ENCODE results near the gene CEACAM19.
"Not testable (repeated sequence)": the region's sequence is repeated elsewhere in the genome, so short reads cannot be mapped to it uniquely, and the experiment has no call there.

Gene CEACAM19

DNA sequence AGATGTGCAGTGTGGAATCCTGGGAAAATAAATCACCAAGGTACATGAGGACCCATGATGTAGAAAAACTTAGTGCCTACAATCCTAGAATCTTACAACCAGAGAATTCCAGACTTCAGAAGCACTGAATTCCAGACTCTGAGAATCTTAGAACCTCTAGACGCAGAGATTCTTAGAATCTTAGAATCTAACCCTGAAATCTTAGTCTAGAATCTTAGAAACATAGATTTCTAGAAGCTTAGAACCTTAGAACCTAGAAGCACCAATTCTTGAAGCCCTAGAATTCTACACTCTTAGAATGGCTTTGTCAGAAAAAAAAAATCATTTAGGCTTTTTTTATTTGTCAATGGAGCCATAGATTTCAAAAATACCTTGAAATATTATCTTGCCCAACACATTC lies 33.7 kb downstream of the CEACAM19 start:
- no peak for DNase-seq (ENCODE audit: extremely low spot score)
- POLR2A ChIA-PET, result no interaction called here
- CTCF ChIA-PET, result interaction anchor here (0.9 to 2.4 kb wide), 2 partner anchors 15 to 18 kb away, joined by 3 to 11 read pairs; no protein-coding TSS in a partner anchor
- TF ChIP-seq, protein P1, sequence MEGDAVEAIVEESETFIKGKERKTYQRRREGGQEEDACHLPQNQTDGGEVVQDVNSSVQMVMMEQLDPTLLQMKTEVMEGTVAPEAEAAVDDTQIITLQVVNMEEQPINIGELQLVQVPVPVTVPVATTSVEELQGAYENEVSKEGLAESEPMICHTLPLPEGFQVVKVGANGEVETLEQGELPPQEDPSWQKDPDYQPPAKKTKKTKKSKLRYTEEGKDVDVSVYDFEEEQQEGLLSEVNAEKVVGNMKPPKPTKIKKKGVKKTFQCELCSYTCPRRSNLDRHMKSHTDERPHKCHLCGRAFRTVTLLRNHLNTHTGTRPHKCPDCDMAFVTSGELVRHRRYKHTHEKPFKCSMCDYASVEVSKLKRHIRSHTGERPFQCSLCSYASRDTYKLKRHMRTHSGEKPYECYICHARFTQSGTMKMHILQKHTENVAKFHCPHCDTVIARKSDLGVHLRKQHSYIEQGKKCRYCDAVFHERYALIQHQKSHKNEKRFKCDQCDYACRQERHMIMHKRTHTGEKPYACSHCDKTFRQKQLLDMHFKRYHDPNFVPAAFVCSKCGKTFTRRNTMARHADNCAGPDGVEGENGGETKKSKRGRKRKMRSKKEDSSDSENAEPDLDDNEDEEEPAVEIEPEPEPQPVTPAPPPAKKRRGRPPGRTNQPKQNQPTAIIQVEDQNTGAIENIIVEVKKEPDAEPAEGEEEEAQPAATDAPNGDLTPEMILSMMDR (IDR thresholded peaks at IDR 0.05; ENCODE audit: control extremely low read depth, extremely low read depth, low read depth, missing control alignments), result no peak

DNA sequence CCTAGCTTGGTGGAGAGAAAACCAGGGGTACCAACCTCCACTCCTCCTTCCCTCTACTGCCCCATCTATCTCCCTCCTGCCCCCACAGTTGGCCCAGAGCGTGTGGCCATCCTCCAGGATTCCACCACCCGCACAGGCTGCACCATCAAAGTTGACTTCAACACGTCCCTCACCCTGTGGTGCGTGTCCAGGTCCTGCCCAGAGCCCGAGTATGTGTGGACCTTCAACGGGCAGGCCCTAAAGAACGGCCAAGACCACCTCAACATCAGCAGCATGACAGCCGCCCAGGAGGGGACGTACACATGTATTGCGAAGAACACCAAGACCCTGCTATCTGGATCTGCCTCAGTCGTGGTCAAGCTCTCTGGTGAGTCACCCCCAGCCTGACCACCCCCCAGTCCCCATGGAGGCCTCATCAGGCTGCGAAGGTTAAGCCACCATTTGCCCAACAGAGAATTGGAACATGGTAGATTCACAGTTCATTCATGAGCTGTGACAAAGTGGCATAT lies 34.3 kb downstream of the CEACAM19 start:
- POLR2A ChIA-PET, result no interaction called here
- CTCF ChIA-PET, result interaction anchor here (0.9 to 2.4 kb wide), 2 partner anchors 16 to 18 kb away, joined by 3 to 11 read pairs; no protein-coding TSS in a partner anchor
- TF ChIP-seq, protein P1 (IDR thresholded peaks at IDR 0.05; ENCODE audit: control extremely low read depth, extremely low read depth, low read depth, missing control alignments), result no peak
- no peak for DNase-seq (ENCODE audit: extremely low spot score)

DNA sequence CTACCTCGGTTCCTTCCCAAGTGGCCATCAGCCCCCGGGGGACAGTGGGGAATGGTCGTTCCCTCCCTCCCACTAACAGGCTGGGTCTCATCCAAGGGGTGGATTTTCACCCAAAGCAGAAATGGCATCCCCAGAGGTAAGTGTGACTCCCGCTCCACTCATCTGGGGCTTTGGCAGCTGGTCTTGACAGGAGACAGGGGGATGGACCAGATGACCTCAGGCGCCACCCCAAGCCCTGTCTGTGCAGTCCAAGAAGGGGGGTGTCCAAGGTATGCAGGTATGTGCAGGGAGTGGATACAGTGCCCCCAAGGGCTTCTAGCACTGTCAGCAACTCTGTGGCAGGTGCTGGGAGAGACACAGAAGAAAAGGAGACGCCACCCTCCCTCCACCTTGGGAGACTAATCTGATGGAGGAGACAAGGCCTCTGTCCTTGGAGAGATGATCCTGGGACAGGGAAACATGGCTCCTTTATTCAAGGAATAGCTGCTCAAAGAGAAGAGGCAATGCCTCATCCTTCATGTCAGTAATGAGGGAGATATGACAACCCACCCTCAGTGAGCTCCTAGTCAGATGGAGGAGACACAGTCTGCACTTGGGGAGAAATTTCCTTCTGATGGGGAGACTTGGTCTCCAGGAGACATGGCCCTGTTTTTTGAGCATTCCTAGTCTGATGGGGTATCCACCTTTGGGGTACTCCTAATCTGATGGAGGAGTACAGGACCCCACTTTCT lies 35.4 kb downstream of the CEACAM19 start:
- no peak for DNase-seq (ENCODE audit: extremely low spot score)
- POLR2A ChIA-PET, result no interaction called here
- CTCF ChIA-PET, result interaction anchor here (1.2 to 2.4 kb wide), 3 partner anchors 17 to 64 kb away, joined by 3 to 11 read pairs (median 4); no protein-coding TSS in a partner anchor

DNA sequence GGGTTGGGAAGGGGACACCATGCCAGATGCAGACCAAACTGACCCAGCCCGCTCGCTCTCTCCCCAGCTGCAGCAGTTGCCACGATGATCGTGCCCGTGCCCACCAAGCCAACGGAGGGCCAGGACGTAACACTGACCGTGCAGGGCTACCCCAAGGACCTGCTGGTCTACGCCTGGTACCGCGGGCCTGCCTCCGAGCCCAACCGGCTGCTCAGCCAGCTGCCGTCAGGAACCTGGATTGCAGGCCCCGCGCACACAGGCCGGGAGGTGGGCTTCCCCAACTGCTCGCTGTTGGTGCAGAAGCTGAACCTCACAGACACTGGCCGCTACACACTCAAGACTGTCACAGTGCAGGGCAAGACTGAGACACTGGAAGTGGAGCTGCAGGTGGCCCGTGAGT lies 36.5 kb downstream of the CEACAM19 start:
- CTCF ChIA-PET, result interaction anchor here (1.0 to 3.5 kb wide), 6 partner anchors 15 to 76 kb away, joined by 3 to 26 read pairs (median 4); no protein-coding TSS in a partner anchor
- TF ChIP-seq, protein P1 (IDR thresholded peaks at IDR 0.05; ENCODE audit: control extremely low read depth, extremely low read depth, low read depth, missing control alignments), result no peak
- POLR2A ChIA-PET, result interaction anchor here (0.5 kb wide), 1 partner anchor 534 kb away, joined by 4 read pairs; no protein-coding TSS in a partner anchor

More for the DNA sequence above, 35.4 kb downstream of the CEACAM19 start:
- TF ChIP-seq, protein P1 (IDR thresholded peaks at IDR 0.05; ENCODE audit: control extremely low read depth, extremely low read depth, low read depth, missing control alignments), result no peak

DNA sequence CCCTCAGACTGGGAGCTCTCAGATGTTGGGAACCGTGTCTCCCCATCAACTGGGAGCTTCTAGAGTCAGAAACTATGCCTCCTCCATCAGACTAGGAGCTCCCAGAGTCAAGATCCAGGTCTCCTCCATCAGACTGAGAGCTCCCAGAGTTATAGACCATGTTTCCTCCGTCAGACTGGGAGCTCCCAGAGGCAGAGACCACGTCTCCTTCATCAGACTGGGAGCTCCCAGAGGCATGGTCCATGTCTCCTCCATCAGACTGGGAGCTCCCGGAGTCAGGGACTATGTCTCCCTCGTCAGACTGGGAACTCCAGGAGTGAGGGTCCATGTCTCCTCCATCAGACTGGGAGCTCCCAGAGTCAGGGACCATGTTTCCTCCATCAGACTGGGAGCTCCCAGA lies 37.7 kb downstream of the CEACAM19 start:
- ChIA-PET POLR2A (no interaction called here), CTCF (interaction anchor here (1.0 to 3.5 kb wide), 6 partner anchors 9 to 75 kb away, joined by 3 to 26 read pairs (median 5); no protein-coding TSS in a partner anchor)
- no peak for DNase-seq (ENCODE audit: extremely low spot score)
- TF ChIP-seq, protein P1 (IDR thresholded peaks at IDR 0.05; ENCODE audit: control extremely low read depth, extremely low read depth, low read depth, missing control alignments), result no peak

More for the DNA sequence above, 36.5 kb downstream of the CEACAM19 start:
- DNase-seq (ENCODE audit: extremely low spot score), result no peak

DNA sequence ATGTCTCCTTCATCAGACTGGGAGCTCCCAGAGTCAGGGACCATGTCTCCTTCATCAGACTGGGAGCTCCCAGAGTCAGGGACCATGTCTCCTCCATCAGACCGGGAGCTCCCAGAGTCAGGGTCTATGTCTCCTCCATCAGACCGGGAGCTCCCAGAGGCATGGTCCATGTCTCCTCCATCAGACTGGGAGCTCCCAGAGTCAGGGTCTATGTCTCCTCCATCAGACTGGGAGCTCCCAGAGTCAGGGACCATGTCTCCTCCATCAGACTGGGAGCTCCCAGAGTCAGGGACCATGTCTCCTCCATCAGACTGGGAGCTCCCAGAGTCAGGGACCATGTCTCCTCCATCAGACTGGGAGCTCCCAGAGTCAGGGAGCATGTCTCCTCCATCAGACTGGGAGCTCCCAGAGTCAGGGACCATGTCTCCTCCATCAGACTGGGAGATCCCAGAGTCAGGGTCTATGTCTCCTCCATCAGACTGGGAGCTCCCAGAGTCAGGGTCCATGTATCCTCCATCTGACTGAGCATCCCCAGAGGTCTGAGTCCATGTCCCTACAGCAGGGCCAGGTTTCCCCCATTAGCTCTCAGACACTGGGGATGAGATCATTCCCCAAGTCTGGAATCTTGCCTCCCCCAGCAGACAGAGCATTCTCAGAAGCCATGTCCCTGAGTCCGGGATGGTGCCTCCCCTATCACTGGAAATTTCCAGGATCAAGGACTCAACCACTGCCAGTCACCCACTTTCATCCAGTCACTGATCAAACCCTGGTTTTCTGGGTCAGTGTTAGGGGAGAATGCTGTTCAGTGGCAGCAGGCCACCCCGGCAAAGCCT lies 38.4 kb downstream of the CEACAM19 start:
- DNase-seq (ENCODE audit: extremely low spot score); POLR2A ChIA-PET: not testable (repeated sequence)
- CTCF ChIA-PET, result interaction anchor here (1.5 to 3.5 kb wide), 4 partner anchors 8 to 61 kb away, joined by 3 to 26 read pairs (median 6); no protein-coding TSS in a partner anchor

Measured in GM10248 (cell line).